ENCODE data around the gene RET.

RET gene

GRCh38 chr10:43037440-43037839 lies 39.4 kb upstream of the RET start:
- TF ChIP-seq YY1 (IDR thresholded peaks at IDR 0.05; ENCODE audit: insufficient read depth, insufficient read length) (no peak), ZNF274 (IDR thresholded peaks at IDR 0.05; ENCODE audit: low read depth, low read length) (no peak), SUZ12 (IDR thresholded peaks at IDR 0.05; ENCODE audit: extremely low read depth, insufficient read depth, insufficient read length) (no peak)
- no peak for DNase-seq (ENCODE audit: low read depth, low spot score)
- no peak overlapping the region for H3K4me3 ChIP-seq (ENCODE audit: insufficient read length, low read depth)
- H3K9me3 ChIP-seq (ENCODE audit: insufficient read depth, low read length) = peaks cover 17% of the 10 kb centered on the region
- peaks cover 6% of the 10 kb centered on the region for H3K4me1 ChIP-seq (ENCODE audit: insufficient read depth, insufficient read length)
- H3K36me3 ChIP-seq (ENCODE audit: insufficient read depth, insufficient read length, low read length) = no peaks in the 10 kb centered on the region
- no peak overlapping the region for H3K9ac ChIP-seq (ENCODE audit: insufficient read length, low read depth)
- H3K27me3 ChIP-seq (ENCODE audit: insufficient read depth, insufficient read length) = no peaks in the 10 kb centered on the region

- Histone ChIP-seq H3K36me3 (ENCODE audit: insufficient read depth, insufficient read length, low read length) (no peaks in the 10 kb centered on the region), H3K4me1 (ENCODE audit: insufficient read depth, insufficient read length) (peaks cover 6% of the 10 kb centered on the region), H3K9ac (ENCODE audit: insufficient read length, low read depth) (no peak overlapping the region), H3K4me3 (ENCODE audit: insufficient read length, low read depth) (no peak overlapping the region), H3K27me3 (ENCODE audit: insufficient read depth, insufficient read length) (no peaks in the 10 kb centered on the region), H3K9me3 (ENCODE audit: insufficient read depth, low read length) (peaks cover 9% of the 10 kb centered on the region)
- TF ChIP-seq YY1 (IDR thresholded peaks at IDR 0.05; ENCODE audit: insufficient read depth, insufficient read length) = no peak
- TF ChIP-seq ZNF274 (IDR thresholded peaks at IDR 0.05; ENCODE audit: low read depth, low read length) = no peak
- no peak for TF ChIP-seq SUZ12 (IDR thresholded peaks at IDR 0.05; ENCODE audit: extremely low read depth, insufficient read depth, insufficient read length)
- no peak for DNase-seq (ENCODE audit: low read depth, low spot score)
Observed at GRCh38 chr10:43037942-43038782, 38.7 kb upstream of the RET start.

- Histone ChIP-seq H3K36me3 (ENCODE audit: insufficient read depth, insufficient read length, low read length) (no peaks in the 10 kb centered on the region), H3K4me1 (ENCODE audit: insufficient read depth, insufficient read length) (peaks cover 9% of the 10 kb centered on the region), H3K9ac (ENCODE audit: insufficient read length, low read depth) (no peak overlapping the region), H3K27me3 (ENCODE audit: insufficient read depth, insufficient read length) (no peaks in the 10 kb centered on the region), H3K9me3 (ENCODE audit: insufficient read depth, low read length) (0 out of 2 replicates have a peak, but pooled peaks cover under 1% of the 10 kb centered on the region), H3K4me3 (ENCODE audit: insufficient read length, low read depth) (no peak overlapping the region)
- TF ChIP-seq YY1 (IDR thresholded peaks at IDR 0.05; ENCODE audit: insufficient read depth, insufficient read length) (no peak), ZNF274 (IDR thresholded peaks at IDR 0.05; ENCODE audit: low read depth, low read length) (no peak), SUZ12 (IDR thresholded peaks at IDR 0.05; ENCODE audit: extremely low read depth, insufficient read depth, insufficient read length) (no peak)
- DNase-seq (ENCODE audit: low read depth, low spot score) = no peak
Observed at GRCh38 chr10:43038783-43039623, 37.9 kb upstream of the RET start.

- Histone ChIP-seq H3K4me3 (ENCODE audit: insufficient read length, low read depth) (no peak overlapping the region), H3K36me3 (ENCODE audit: insufficient read depth, insufficient read length, low read length) (no peaks in the 10 kb centered on the region), H3K27me3 (ENCODE audit: insufficient read depth, insufficient read length) (no peaks in the 10 kb centered on the region), H3K4me1 (ENCODE audit: insufficient read depth, insufficient read length) (peaks cover 14% of the 10 kb centered on the region), H3K9ac (ENCODE audit: insufficient read length, low read depth) (no peak overlapping the region), H3K9me3 (ENCODE audit: insufficient read depth, low read length) (no peaks in the 10 kb centered on the region)
- TF ChIP-seq ZNF274 (IDR thresholded peaks at IDR 0.05; ENCODE audit: low read depth, low read length) = no peak
- no peak for TF ChIP-seq YY1 (IDR thresholded peaks at IDR 0.05; ENCODE audit: insufficient read depth, insufficient read length)
- no peak for DNase-seq (ENCODE audit: low read depth, low spot score)
Observed at GRCh38 chr10:43039624-43040481, 37.0 kb upstream of the RET start.

- Histone ChIP-seq H3K27me3 (ENCODE audit: insufficient read depth, insufficient read length) (no peaks in the 10 kb centered on the region), H3K9me3 (ENCODE audit: insufficient read depth, low read length) (no peaks in the 10 kb centered on the region), H3K36me3 (ENCODE audit: insufficient read depth, insufficient read length, low read length) (no peaks in the 10 kb centered on the region), H3K9ac (ENCODE audit: insufficient read length, low read depth) (no peak overlapping the region), H3K4me3 (ENCODE audit: insufficient read length, low read depth) (no peak overlapping the region), H3K4me1 (ENCODE audit: insufficient read depth, insufficient read length) (peaks cover 19% of the 10 kb centered on the region)
- TF ChIP-seq SUZ12 (IDR thresholded peaks at IDR 0.05; ENCODE audit: extremely low read depth, insufficient read depth, insufficient read length) = no peak
- TF ChIP-seq YY1 (IDR thresholded peaks at IDR 0.05; ENCODE audit: insufficient read depth, insufficient read length) = no peak
- no peak for DNase-seq (ENCODE audit: low read depth, low spot score)
Observed at GRCh38 chr10:43040482-43041256, 36.2 kb upstream of the RET start.
